BLaER1 (cell line): Measurements from ENCODE around the gene ASB7.
"Not testable (repeated sequence)": the region's sequence is repeated elsewhere in the genome, so short reads cannot be mapped to it uniquely, and the experiment has no call there.

Experiments used
- H3K27ac ChIP-seq: shearing (Covaris generic); formaldehyde crosslinking; 2 replicates; pipeline ENCODE4 v1.8.1; 2022
- H3K27me3 ChIP-seq: shearing (Covaris generic); formaldehyde crosslinking; 2 replicates; pipeline ENCODE4 v1.8.1; 2022
- H3K36me3 ChIP-seq: shearing (Covaris generic); formaldehyde crosslinking; 2 replicates; pipeline ENCODE4 v1.8.1; 2022
- H3K4me1 ChIP-seq: shearing (Covaris generic); formaldehyde crosslinking; 2 replicates; pipeline ENCODE4 v1.8.1; 2022
- H3K4me2 ChIP-seq: shearing (Covaris generic); formaldehyde crosslinking; 2 replicates; pipeline ENCODE4 v1.8.1; 2022
- H3K4me3 ChIP-seq: shearing (Covaris generic); formaldehyde crosslinking; 2 replicates; pipeline ENCODE4 v1.8.1; 2022
- H3K9ac ChIP-seq: shearing (Covaris generic); formaldehyde crosslinking; 2 replicates; pipeline ENCODE4 v1.8.1; 2022
- H3K9me3 ChIP-seq: shearing (Covaris generic); formaldehyde crosslinking; 2 replicates; pipeline ENCODE4 v1.8.1; 2022
- H4K20me1 ChIP-seq: shearing (Covaris generic); formaldehyde crosslinking; 2 replicates; pipeline ENCODE4 v1.8.1; 2022
- Cebpa-rat ChIP-seq: shearing (Covaris generic); IDR thresholded peaks from 2 replicates; pipeline ENCODE4 v1.8.1; 2022

The ASB7 gene

GRCh38 chr15:100570735-100571313 lies 31.6 kb upstream of the ASB7 start:
- no peak for TF ChIP-seq Cebpa-rat
- no peak overlapping the region for H3K4me2 ChIP-seq

GRCh38 chr15:100571592-100572167 lies 30.7 kb upstream of the ASB7 start:
- no peaks in the 10 kb centered on the region for H3K27me3 ChIP-seq
- no peaks in the 10 kb centered on the region for H3K9me3 ChIP-seq
- peaks cover 48% of the 10 kb centered on the region for H3K36me3 ChIP-seq
- H3K4me1 ChIP-seq: no peaks in the 10 kb centered on the region
- TF ChIP-seq Cebpa-rat: no peak
- H3K27ac ChIP-seq: no peak overlapping the region
- no peak overlapping the region for H3K4me3 ChIP-seq
- no peaks in the 10 kb centered on the region for H4K20me1 ChIP-seq
- H3K4me2 ChIP-seq: no peak overlapping the region
- no peak overlapping the region for H3K9ac ChIP-seq

More at GRCh38 chr15:100570735-100571313, 31.6 kb upstream of the ASB7 start:
- Histone ChIP-seq H4K20me1 (no peaks in the 10 kb centered on the region), H3K27me3 (no peaks in the 10 kb centered on the region), H3K27ac (no peak overlapping the region), H3K9ac (no peak overlapping the region), H3K36me3 (peaks cover 48% of the 10 kb centered on the region), H3K4me1 (no peaks in the 10 kb centered on the region), H3K4me3 (no peak overlapping the region), H3K9me3 (no peaks in the 10 kb centered on the region)

GRCh38 chr15:100572362-100572983 lies 29.9 kb upstream of the ASB7 start:
- no peak for TF ChIP-seq Cebpa-rat
- Histone ChIP-seq H3K9ac (no peak overlapping the region), H3K27ac (no peak overlapping the region), H3K4me3 (no peak overlapping the region), H3K4me2 (no peak overlapping the region), H4K20me1 (no peaks in the 10 kb centered on the region), H3K9me3 (no peaks in the 10 kb centered on the region), H3K27me3 (no peaks in the 10 kb centered on the region), H3K36me3 (peaks cover 48% of the 10 kb centered on the region), H3K4me1 (no peaks in the 10 kb centered on the region)

- H3K36me3 ChIP-seq: peaks cover 44% of the 10 kb centered on the region
- H3K9me3 ChIP-seq: peaks cover 3% of the 10 kb centered on the region; the same call in 1 of the 2 replicates
- H3K27ac ChIP-seq: no peak overlapping the region
- no peak overlapping the region for H3K4me3 ChIP-seq
- H3K27me3 ChIP-seq: no peaks in the 10 kb centered on the region
- no peak overlapping the region for H3K9ac ChIP-seq
- no peak for TF ChIP-seq Cebpa-rat
- H3K4me1 ChIP-seq: no peaks in the 10 kb centered on the region
- no peaks in the 10 kb centered on the region for H4K20me1 ChIP-seq
- H3K4me2 ChIP-seq: no peak overlapping the region
Observed at GRCh38 chr15:100573526-100573925, 28.9 kb upstream of the ASB7 start.

- Histone ChIP-seq H3K4me2 (no peak overlapping the region), H3K27ac (no peak overlapping the region), H3K4me3 (no peak overlapping the region), H3K27me3 (no peaks in the 10 kb centered on the region), H3K36me3 (peaks cover 12% of the 10 kb centered on the region), H3K9ac (no peak overlapping the region), H4K20me1 (no peaks in the 10 kb centered on the region), H3K4me1 (no peaks in the 10 kb centered on the region), H3K9me3 (peaks cover 30% of the 10 kb centered on the region; the same call in 1 of the 2 replicates)
- TF ChIP-seq Cebpa-rat: no peak
Observed at GRCh38 chr15:100580414-100580813, 22.0 kb upstream of the ASB7 start.

GRCh38 chr15:100588638-100589242 lies 13.6 kb upstream of the ASB7 start:
- H3K9ac ChIP-seq: no peak overlapping the region
- no peak overlapping the region for H3K4me2 ChIP-seq
- H3K4me3 ChIP-seq: no peak overlapping the region
- peaks cover 68% of the 10 kb centered on the region for H3K36me3 ChIP-seq
- peaks cover 79% of the 10 kb centered on the region for H3K9me3 ChIP-seq
- no peaks in the 10 kb centered on the region for H4K20me1 ChIP-seq
- no peaks in the 10 kb centered on the region for H3K27me3 ChIP-seq
- no peak overlapping the region for H3K27ac ChIP-seq
- TF ChIP-seq Cebpa-rat: no peak
- no peaks in the 10 kb centered on the region for H3K4me1 ChIP-seq

- H3K27me3 ChIP-seq, H3K27ac ChIP-seq, H3K9ac ChIP-seq, H3K4me3 ChIP-seq, H3K4me1 ChIP-seq, H3K4me2 ChIP-seq, H4K20me1 ChIP-seq: not testable (repeated sequence)
- Histone ChIP-seq H3K9me3 (peaks cover 64% of the 10 kb centered on the region), H3K36me3 (peaks cover 54% of the 10 kb centered on the region)
Observed at GRCh38 chr15:100591163-100591562, 11.2 kb upstream of the ASB7 start.

GRCh38 chr15:100591835-100592234 lies 10.6 kb upstream of the ASB7 start:
- H3K9ac ChIP-seq: no peak overlapping the region
- H3K9me3 ChIP-seq: peaks cover 60% of the 10 kb centered on the region
- no peaks in the 10 kb centered on the region for H3K27me3 ChIP-seq
- no peak for TF ChIP-seq Cebpa-rat
- 0 out of 2 replicates have a peak, but pooled peaks cover 8% of the 10 kb centered on the region for H4K20me1 ChIP-seq
- peaks cover 5% of the 10 kb centered on the region for H3K4me1 ChIP-seq
- no peak overlapping the region for H3K4me3 ChIP-seq
- H3K27ac ChIP-seq: no peak overlapping the region
- H3K4me2 ChIP-seq: no peak overlapping the region
- peaks cover 51% of the 10 kb centered on the region for H3K36me3 ChIP-seq

GRCh38 chr15:100592898-100593297 lies 9.5 kb upstream of the ASB7 start:
- Histone ChIP-seq H3K27ac (no peak overlapping the region), H4K20me1 (0 out of 2 replicates have a peak, but pooled peaks cover 12% of the 10 kb centered on the region), H3K4me1 (peaks cover 14% of the 10 kb centered on the region), H3K4me3 (no peak overlapping the region), H3K9me3 (peaks cover 49% of the 10 kb centered on the region), H3K27me3 (no peaks in the 10 kb centered on the region), H3K36me3 (peaks cover 40% of the 10 kb centered on the region), H3K4me2 (no peak overlapping the region), H3K9ac (no peak overlapping the region)
- no peak for TF ChIP-seq Cebpa-rat

GRCh38 chr15:100593431-100593830 lies 9.0 kb upstream of the ASB7 start:
- Histone ChIP-seq H3K4me1 (peaks cover 15% of the 10 kb centered on the region), H3K27ac (no peak overlapping the region), H3K9ac (no peak overlapping the region), H3K27me3 (no peaks in the 10 kb centered on the region), H4K20me1 (peaks cover 18% of the 10 kb centered on the region; the same call in 1 of the 2 replicates), H3K9me3 (peaks cover 44% of the 10 kb centered on the region), H3K36me3 (peaks cover 38% of the 10 kb centered on the region), H3K4me3 (no peak overlapping the region), H3K4me2 (no peak overlapping the region)
- TF ChIP-seq Cebpa-rat: no peak
